ENCODE results near the gene FGF3. TPM values are rescaled to one million over a fixed set of nuclear protein-coding genes. Genes with fewer than 3 reads are reported as not detected.

FGF3 gene
- polyA plus RNA-seq, 3 donors: not detected

DNA sequence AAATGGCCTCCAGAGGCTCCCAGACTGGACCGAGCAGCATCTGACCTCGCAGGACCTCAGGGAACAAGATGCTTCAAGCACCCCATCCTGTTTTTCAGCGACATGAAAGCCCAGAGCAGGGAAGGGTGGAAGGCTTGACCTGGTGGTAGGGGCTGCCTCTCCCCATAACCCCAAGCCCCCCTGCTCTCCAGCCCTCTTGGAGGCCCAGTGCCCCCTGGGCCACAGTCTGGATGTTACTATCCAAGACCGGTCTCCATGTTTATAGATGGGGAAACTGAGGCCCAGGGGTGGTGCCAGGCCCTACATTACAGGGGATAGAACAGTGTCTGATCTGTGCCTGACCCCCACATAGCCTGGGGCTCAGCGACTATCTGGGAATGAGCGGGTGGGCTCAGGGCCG is 7.0 kb downstream of the FGF3 start:
- no peaks in the 10 kb centered on the region for H3K79me2 ChIP-seq (ENCODE audit: insufficient read depth, low read length)
- Mint-ChIP-seq H3K4me1 (no peaks in the 10 kb centered on the region), H3K9me3 (peaks cover 0 to 2% (median 0%) of the 10 kb centered on the region in 7 donors), H3K27me3 (ENCODE audit: low read depth in 3 of 3) (peaks cover 24 to 32% (median 27%) of the 10 kb centered on the region in 3 donors), H3K36me3 (no peaks in the 10 kb centered on the region), H3K27ac (no peak overlapping the region), H3K4me3 (no peak overlapping the region)
- no peak for DNase-seq
- no peaks in the 10 kb centered on the region for H3K4me1 ChIP-seq (ENCODE audit: control insufficient read depth in 1 of 2, insufficient read depth in 2 of 2, low read length in 2 of 2)
- no peaks in the 10 kb centered on the region for H3K9me3 ChIP-seq (replicated peaks in 1 of 2; ENCODE audit: control insufficient read depth in 1 of 2, insufficient read depth in 1 of 2, low read length in 2 of 2)
- H3K27ac ChIP-seq (ENCODE audit: low read depth in 1 of 2, low read length in 2 of 2): no peak overlapping the region
- H3K4me3 ChIP-seq (replicated peaks in 1 of 3; ENCODE audit: low read depth in 2 of 3, low read length in 3 of 3): no peak overlapping the region
- intact Hi-C loops (cut with micrococcal nuclease): no loop called here
- H3K27me3 ChIP-seq (ENCODE audit: control insufficient read depth in 2 of 2, insufficient read depth in 2 of 2, low read length in 2 of 2): peaks cover 2 to 19% of the 10 kb centered on the region in 2 donors
- no CpG with 5 or more reads among the region's 7 CpGs for WGBS (ENCODE audit: insufficient coverage)
- no peak overlapping the region for H3K4me2 ChIP-seq (replicated peaks; ENCODE audit: extremely low read depth, low read length, poor library complexity, severe bottlenecking)
- TF ChIP-seq, protein P1, sequence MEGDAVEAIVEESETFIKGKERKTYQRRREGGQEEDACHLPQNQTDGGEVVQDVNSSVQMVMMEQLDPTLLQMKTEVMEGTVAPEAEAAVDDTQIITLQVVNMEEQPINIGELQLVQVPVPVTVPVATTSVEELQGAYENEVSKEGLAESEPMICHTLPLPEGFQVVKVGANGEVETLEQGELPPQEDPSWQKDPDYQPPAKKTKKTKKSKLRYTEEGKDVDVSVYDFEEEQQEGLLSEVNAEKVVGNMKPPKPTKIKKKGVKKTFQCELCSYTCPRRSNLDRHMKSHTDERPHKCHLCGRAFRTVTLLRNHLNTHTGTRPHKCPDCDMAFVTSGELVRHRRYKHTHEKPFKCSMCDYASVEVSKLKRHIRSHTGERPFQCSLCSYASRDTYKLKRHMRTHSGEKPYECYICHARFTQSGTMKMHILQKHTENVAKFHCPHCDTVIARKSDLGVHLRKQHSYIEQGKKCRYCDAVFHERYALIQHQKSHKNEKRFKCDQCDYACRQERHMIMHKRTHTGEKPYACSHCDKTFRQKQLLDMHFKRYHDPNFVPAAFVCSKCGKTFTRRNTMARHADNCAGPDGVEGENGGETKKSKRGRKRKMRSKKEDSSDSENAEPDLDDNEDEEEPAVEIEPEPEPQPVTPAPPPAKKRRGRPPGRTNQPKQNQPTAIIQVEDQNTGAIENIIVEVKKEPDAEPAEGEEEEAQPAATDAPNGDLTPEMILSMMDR (IDR thresholded peaks at IDR 0.05): no peak
- H3K9ac ChIP-seq (ENCODE audit: insufficient read depth, low read length, poor library complexity, severe bottlenecking): no peak overlapping the region
- H2AFZ ChIP-seq (ENCODE audit: insufficient read depth, low read depth, low read length, poor library complexity, severe bottlenecking): no peak overlapping the region
- H4K20me1 ChIP-seq (ENCODE audit: insufficient read depth, low read length): no peaks in the 10 kb centered on the region
- H3K36me3 ChIP-seq (replicated peaks in 1 of 2; ENCODE audit: control insufficient read depth in 1 of 2, insufficient read depth in 2 of 2, low read length in 2 of 2): no peaks in the 10 kb centered on the region

DNA sequence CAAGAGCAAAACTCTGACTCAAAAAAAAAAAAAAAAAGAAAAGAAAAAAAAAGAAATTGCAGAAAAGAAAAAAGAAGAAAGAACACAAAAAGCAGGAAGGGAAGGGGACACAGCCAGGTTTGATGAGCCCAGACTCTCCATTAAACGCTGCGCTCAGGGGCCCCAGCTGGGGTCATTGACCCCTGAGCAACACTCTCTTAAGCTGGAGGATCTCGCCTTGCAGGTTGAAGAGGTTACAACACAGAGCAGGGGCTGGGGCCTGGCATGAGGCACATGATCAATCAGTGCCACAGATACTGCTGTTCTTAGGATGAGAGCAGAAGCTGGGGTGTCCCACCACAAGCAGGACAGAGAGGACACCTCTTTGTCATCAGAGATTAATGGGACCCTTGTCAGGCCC is 7.8 kb downstream of the FGF3 start:
- Histone ChIP-seq H2AFZ (ENCODE audit: insufficient read depth, low read depth, low read length, poor library complexity, severe bottlenecking) (no peak overlapping the region), H3K4me2 (replicated peaks; ENCODE audit: extremely low read depth, low read length, poor library complexity, severe bottlenecking) (no peak overlapping the region), H3K79me2 (ENCODE audit: insufficient read depth, low read length) (no peaks in the 10 kb centered on the region), H3K4me1 (ENCODE audit: control insufficient read depth in 1 of 2, insufficient read depth in 2 of 2, low read length in 2 of 2) (no peaks in the 10 kb centered on the region), H3K36me3 (replicated peaks in 1 of 2; ENCODE audit: control insufficient read depth in 1 of 2, insufficient read depth in 2 of 2, low read length in 2 of 2) (no peaks in the 10 kb centered on the region), H3K27me3 (ENCODE audit: control insufficient read depth in 2 of 2, insufficient read depth in 2 of 2, low read length in 2 of 2) (peaks cover 0 to 11% of the 10 kb centered on the region in 2 donors), H3K27ac (ENCODE audit: low read depth in 1 of 2, low read length in 2 of 2) (no peak overlapping the region), H3K9ac (ENCODE audit: insufficient read depth, low read length, poor library complexity, severe bottlenecking) (no peak overlapping the region), H3K9me3 (replicated peaks in 1 of 2; ENCODE audit: control insufficient read depth in 1 of 2, insufficient read depth in 1 of 2, low read length in 2 of 2) (no peaks in the 10 kb centered on the region), H4K20me1 (ENCODE audit: insufficient read depth, low read length) (no peaks in the 10 kb centered on the region), H3K4me3 (replicated peaks in 1 of 3; ENCODE audit: low read depth in 2 of 3, low read length in 3 of 3) (no peak overlapping the region)
- Mint-ChIP-seq H3K27me3 (ENCODE audit: low read depth in 3 of 3) (peaks cover 16 to 26% (median 19%) of the 10 kb centered on the region in 3 donors), H3K36me3 (no peaks in the 10 kb centered on the region), H3K9me3 (no peaks in the 10 kb centered on the region), H3K4me1 (no peaks in the 10 kb centered on the region), H3K27ac (no peak overlapping the region), H3K4me3 (no peak overlapping the region)
- TF ChIP-seq, protein P1 (IDR thresholded peaks at IDR 0.05): no peak
- intact Hi-C loops (cut with micrococcal nuclease): no loop called here
- no peak for DNase-seq
- 34% methylated on average over 3 of the region's 3 CpGs for WGBS (ENCODE audit: insufficient coverage)
